ENCODE data around the gene NAT10.
"Not testable (repeated sequence)": the region's sequence is repeated elsewhere in the genome, so short reads cannot be mapped to it uniquely, and the experiment has no call there.

The NAT10 gene

DNA sequence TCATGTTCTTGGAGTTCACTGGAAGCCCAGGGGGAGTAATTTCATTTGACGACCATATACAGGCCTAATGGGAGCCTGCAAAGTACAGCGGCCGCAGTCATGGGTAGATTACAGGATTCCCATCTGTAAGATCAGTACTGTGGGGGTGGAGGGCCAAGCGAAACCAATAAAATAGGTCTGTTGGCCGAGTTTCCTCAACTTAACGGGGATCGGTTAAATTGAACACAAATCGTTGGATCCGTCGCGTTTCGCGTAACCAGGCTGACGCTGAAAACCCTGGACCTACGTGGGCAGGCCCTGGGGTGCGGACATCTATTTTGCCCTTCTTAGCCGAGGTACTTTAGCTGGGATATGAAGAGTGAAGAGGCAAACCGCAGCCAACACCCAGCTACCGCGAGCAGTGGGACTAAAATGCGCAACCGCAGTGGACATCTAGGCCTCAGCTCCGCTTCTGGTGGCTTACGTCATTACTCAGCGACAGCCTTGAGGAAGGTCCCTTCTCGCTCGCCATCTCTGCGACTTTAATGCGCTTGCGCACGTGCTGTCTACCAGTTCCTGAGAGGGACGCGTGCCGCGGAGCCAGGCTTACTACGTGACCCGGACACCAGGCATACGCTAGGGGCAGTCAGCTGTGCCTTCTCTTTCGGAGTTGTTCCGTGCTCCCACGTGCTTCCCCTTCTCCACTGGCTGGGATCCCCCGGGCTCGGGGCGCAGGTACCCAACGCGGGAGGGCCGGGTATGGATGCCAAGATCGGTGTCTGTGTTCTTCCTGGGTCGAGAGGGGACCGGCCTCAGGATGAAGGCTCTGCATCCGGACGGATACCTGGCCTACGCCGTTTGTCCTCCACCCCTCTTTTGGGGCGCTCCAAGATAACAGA, at the start of gene NAT10:
Gene NAT10, plus strand, starts transcription at position 551 of the 878 bp plus-strand sequence. CDS start 2,597 bp downstream, outside the sequence.
- DNase-seq, result peak; percentile 99

DNA sequence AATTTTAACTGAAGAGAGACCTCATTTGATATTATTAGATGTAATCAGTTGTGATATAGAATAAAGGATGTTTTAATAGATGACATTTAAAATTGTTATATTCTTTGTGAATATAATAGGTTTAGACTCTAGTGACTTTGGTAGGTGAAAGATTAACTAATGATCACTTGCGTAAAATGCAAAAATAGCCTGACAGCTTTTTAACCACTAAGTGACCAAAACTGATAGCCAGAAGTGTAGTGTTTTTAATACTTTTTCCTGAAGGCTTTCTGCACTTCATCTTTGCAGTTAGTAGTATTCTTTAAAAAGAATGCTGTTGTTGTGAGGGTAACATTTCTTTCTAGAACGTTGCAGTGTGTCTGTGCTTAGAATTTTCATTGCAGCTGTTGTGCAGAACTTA, 48.8 kb upstream of the NAT10 start:
- no peak for DNase-seq

DNA sequence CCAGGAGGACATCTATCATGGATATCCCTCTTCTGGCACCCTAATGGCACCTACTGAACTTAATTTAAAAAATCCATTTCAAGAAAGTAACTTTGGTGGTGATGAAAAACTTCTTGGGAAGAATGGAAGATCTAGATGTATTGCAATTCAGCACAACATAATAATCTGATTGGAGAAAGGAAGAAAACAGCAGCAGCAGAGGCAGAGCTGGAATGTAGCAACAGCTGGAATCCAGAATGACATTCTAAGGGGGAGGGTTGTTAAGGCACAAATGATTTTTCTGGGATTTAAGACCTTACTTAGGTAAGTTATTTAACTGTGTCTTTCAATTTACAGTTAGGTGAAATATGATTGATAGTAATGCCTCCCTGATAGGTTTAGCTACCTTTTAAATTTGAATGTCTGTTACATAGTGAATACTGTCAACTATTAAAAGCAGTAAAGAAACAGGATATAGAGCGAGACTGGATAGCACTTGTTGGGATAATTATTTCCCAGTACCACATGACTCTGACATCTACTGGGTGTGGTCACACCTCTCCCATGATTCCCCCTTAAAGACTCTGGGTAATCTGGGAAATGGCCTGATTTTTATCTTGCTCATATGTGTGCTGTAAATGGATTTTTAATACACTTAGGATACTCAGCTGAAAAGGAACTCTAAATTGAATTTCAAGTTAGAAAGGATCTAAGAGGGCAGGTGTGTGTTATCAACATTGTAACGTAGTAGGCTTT, 42.2 kb upstream of the NAT10 start:
- no peak for DNase-seq

DNA sequence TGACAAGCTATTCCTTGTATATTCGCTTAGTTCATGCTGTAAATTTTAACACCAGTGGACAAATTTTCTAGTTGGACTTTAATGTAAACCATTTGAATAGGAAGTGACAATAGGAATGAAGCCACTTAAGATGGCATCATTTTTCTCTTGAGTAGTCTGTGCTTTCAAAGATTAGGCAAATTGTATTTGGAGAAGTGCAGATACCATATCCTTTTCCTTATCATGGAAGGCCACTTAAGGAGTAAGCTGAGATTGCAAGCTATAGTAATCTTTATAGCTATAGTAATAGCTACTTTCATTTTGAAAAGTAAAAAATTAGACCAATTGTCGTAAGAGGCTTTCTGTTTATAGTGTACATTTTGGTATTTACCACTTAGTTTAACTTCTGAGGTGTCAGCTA, 41.1 kb upstream of the NAT10 start:
- no peak for DNase-seq

DNA sequence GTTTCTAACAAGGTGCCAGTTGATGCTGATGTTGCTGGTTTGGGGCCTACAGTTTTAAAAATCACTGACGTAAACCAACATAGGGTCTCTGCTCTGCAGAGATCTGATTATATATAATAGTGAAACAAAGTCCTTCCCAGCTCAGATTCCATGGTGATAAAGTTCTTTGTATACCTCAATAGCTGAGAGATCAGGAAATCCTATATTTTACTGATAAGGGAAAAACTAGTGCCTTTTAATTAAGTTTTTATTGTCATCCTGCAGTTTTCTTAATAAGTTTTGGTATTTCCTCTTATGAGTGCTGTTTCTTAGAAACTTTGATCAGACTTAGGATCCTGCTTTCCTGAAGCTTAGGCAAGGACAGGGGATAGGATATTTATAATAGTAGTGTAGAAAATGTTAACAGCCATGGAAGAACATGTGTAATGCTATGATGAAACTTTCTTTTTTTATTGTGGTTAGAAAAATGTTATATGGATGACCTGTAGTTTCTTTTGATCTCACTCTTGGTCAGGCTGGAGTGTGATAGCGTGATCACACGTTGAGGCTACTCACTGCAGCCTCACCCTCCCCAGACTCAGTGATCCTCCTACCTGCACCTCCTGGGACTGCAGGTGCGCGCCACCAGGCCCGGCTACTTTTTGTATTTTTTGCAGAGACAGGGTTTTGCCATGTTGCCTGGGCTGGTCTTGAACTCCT, 39.8 kb upstream of the NAT10 start:
- DNase-seq, result no peak

DNA sequence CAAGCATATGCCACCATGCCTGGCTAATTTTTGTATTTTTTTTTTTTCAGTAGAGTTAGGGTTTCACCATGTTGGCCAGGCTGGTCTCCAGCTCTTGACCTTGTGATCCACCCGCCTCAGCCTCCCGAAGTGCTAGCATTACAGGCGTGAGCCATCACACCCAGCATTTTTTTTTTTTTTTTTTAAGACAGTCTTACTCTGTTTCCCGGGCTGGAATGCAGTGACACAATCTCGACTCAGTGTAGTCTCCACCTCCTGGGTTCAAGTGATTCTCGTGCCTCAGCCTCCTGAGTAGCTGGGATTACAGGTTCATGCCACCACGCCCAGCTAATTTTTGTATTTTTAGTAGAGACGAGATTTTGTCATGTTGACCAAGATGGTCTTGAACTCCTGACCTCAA, 38.7 kb upstream of the NAT10 start:
- DNase-seq, result not testable (repeated sequence)

DNA sequence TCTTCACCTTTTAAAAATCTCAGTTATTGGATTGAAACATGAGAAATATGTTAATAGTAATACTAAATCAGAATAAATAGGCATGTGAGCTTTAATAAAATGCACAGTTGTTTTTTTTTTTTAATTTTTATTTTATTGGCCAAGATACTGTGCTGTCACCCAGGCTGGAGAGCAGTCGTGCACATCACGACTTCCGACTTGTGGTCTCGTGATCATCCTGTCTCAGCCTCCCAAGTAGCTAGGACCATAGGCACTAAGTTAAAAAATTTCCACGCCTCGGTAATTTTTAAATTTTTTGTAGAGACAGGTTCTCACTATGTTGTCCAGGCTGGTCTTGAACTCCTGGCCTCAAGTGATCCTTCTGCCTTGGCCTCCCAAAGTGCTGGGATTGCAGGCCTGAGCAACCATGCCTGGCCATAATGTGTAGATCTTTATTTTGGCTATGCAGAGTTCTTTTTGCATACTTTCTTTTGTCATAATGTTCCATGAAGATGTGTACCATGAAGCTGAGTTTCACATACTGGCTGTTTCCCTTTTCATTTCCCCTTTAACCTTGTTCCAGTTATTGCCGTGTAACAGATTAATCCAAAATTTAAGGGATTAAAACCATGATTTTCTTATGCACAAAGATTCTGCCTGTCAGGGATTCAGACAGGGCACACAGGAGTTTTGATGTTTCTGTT, 37.9 kb upstream of the NAT10 start:
- no peak for DNase-seq

DNA sequence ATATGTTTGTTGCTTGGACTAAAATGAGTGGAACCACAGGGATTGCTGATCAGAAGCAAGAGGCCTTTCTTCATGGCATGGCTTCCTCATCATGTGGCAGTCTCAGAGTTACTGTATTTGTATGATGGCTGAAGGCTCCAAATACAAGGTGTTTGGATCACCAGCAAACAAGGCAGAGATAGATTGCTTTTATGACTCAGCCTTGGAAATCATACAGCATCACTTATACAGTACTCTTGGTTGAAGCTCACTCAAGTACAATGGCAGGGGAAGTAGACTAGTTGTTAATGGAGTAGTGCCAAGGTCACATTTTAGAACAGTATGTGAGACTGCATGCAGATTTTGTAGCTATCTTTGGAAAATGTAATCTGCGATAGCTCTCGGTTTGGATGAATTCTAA, 37.3 kb upstream of the NAT10 start:
- DNase-seq, result no peak

DNA sequence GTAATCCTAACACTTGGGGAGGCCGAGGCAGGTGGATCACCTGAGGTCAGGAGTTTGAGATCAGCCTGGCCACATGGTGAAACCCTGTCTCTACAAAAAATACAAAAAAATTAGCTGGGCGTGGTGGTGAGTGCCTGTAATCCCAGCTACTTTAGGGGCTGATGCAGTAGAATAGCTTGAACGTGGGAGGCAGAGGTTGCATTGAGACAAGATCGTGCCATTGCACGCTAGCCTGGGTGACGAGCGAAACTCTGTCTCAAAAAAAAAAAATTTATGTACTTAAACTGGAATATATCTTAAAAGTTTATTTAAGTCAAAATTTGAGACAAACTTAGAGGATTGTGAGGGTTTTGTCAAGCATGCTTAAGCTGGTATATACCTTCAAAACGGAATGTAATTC, 34.1 kb upstream of the NAT10 start:
- not testable (repeated sequence) for DNase-seq

DNA sequence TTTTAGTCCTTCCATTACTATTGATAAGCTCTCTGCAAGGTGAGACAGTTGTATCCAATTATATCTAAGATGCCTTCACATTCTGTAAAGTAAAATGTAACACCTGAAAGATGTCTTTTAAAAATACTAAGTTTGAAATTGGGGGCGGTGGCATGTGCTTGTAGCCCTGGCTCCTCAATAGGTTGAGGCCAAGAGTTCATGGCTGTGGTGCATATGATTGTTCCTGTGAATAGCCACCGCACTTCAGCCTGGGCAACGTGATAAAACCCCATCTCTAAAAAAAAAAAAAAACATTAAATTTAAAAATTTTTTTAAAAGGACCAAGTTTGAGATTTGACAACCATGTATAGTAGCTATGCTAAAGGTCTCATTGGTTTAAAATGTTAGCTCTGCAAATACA, 33.4 kb upstream of the NAT10 start:
- DNase-seq, result no peak

DNA sequence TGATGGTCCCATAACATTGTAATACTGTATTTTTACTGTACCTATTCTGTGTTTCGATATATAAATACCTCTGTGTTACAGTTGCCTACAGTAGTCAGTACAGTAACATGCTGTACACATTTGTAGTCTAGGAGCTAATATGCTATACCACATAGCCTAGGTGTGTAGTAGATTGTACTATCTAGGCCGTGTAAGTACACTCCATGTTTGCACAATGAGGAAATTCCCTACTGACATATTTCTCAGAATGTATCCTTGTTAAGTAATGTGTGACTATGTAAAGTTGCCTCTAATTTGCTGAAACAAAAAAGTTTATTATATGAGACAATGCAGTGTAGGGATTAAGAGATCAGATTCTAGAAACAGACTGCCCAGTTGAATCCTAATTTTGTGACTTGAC, 32.6 kb upstream of the NAT10 start:
- DNase-seq, result no peak

DNA sequence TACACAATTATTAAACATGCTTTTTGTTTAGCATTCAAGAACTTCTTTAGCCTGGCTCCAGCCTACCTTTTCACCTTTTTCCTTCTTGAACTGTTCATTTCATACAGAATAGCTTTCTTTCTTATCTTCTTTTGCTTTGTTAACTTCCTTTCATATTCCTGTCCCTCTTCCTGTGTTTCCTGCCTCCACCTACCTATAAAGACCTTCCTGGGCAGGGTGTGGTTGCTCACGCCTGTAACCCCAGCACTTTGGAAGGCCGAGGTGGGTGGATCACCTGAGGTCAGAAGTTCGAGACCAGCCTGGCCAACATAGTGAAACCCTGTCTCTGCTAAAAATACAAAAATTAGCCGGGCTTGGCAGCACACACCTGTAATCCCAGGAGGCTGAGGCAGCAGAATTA, 31.0 kb upstream of the NAT10 start:
- DNase-seq, result no peak

DNA sequence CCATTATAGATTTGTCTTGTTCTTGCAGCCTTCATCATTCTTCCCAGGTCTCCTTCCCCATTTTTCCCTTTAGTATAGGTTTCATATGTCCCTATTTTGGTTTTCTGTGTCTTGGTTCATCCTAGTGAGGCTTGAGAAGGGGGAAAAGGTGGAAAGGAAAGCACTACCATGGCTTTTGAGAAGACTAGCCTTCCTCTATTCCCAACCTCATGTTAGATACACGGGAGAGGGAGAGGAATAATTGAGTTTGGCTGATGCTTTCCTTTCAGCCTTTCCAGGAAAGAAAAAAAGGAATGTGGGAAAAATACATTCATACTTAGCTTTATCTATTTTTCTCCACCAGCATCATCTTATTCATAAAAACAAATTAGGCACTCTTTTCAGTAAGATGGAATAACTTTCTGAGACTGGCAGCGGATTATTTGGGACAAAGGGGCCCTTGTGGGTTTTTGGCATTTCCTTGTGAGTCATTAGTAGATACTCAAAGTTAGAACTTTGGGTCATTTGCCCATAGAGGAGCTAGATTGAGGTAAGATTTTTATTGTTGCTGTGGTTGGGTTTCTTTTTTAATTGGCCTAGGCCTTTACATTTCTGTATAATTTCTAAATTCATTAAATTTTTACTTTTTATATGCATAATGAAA, 30.1 kb upstream of the NAT10 start:
- DNase-seq, result no peak

DNA sequence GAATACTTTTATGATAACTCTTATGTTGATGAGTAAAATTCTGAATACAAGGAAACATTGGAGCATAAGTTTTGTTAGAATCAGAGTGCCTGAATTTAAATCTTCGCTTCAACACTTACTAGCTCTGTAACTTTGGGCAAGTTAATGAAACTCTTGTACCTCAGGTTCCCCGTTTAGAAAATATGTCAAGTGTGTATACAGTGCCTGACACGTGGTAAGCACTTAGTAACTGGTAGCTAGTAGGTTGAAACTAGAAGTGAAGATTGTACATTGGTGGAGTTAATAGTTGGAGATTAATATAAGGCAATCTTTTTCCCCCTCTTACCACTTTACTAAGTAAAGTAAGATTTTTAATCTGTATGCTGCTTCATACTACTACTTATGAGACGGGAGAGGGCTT, 24.8 kb upstream of the NAT10 start:
- no peak for DNase-seq

DNA sequence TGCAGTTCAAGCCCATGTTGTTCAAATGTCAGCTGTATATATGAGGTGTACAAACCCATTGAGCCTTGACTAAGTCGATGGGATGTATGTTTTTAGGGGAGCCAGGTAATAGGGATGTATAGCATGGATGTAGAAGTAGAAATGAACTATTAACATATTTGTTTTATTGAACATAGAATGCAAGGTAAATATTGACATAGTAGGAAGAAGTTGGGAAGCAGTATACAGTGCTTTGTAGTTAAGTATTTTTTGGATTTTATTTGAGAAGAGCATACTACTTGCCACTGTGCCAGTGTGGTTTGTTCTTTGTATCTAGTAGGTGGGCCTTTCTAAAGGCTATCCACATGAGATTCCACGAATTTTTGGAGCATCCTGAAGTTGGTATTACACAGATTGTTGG, 20.8 kb upstream of the NAT10 start:
- no peak for DNase-seq

DNA sequence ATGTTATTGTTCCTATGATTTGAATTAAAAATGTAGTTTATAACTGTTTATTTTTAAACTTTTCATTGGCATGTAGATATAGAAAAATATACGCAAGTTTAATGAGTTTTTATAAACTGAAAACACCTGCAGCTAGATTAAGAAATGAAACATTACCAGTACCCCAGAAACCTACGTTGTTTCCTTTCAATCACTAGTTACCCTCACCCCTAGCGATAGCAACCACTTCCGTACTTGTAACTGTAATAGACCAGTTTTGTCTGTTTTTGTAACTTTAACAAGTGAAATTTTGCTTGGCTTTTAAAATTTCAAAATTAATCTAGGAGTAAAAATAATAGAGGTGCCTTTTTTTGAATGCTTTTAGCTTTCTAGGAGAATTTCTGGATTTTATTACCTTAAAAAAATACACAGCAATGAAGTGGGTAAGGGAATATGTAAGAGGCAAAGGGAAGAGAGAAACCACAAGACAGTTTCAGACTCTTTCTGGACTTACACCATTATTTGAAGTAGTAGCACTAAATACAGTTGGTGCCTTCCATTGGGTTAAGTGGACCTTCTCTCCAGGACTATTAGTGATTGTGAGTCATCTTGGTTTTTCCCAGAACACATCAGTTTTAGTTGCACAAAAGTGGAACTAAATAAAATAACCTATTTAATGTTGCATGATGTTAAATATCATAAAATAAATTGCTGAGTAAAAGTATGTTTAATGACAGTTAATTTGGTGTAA, 18.7 kb upstream of the NAT10 start:
- no peak for DNase-seq

DNA sequence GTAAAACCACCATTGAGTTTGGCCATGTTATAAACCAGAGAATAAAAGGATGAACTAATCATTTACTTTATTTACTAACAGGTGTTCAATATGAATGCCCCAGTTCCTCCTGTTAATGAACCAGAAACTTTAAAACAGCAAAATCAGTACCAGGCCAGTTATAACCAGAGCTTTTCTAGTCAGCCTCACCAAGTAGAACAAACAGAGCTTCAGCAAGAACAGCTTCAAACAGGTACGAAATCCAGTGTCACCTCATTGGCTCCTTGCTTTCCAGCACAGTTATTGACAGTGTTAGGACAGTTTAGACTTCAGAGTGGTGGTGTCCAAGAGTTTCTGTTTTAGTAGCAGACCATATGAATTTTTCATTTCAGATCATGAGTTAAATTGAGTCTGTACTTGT, 13.6 kb upstream of the NAT10 start:
- DNase-seq, result no peak

DNA sequence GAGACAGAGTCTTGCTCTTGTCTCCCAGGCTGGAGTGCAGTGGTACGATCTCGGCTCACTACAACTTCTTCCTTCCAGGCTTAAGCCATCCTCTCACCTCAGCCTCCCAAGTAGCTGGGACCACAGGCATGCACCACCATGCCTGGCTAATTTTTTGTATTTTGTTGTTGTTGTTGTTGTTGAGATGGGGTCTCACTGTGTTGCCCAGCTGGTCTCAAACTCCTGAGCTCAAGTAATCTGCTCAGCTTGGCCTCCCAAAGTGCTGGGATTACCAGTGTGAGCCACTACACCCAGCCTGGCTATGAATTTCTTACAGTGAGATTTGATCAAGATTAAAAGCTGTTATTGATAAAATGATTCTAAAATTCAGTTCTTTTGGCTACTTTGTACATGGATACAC, 10.5 kb upstream of the NAT10 start:
- DNase-seq, result not testable (repeated sequence)

DNA sequence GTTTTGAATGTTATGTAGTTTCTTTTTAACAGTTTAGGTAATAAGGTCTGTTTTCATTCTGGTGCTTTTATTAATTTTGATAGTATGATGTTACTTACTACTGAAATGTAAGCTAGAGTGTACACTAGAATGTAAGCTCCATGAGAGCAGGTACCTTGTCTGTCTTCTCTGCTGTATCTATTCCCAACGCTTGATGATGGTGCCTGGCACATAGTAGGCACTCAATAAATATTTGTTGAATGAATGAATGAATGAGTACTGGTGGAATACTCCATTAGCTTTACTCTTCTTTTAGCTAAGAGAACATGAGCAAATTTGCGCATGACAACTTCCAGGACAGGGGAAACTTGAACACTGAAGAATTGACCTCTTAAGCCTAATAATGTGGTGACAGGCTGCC, 6.6 kb upstream of the NAT10 start:
- no peak for DNase-seq

DNA sequence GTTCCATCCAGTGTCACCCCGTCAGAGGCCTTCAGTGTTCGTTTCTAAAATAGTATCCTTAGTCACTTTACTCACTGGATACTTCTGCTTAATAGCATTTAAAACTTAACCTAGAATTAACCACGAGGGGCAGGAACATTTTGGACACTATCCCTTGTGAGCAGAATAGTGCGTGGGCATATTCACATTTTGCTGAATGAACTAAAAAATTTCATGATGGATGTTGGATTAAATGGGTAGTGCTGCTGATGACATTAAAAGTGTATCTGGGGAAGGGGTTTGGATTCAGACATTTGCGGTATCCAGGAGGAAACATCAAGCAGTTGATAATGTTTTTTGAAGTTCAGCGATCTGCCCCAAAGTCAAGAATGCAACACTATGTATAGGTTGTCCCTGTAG, 750 bp upstream of the NAT10 start:
- DNase-seq, result no peak

DNA sequence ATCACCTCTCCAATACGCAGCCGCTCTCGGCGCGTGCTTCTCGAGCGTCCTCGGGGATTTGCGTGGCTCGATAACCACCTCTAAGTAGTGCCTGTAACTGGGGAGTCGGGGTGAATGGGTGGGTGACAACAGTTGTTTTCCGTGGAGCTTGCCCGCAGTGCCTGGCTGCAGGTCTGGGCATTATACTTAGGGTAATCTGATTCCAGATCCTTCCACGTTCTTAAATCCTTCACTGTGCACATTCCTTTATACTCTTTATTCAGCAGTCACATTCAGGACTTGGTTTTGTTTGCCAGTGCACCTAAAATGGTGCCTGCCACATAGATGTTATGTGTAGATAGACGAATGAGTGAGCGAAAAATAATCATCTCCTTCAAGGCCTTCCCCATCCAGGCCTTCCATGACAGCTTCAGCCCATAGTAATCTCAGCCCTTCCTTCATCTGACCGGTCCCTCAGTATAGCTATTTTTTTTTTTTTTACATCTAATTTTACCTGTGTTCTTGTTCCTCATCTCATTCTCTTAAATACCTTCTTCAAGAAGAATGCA, 602 bp downstream of the NAT10 start:
- no peak for DNase-seq

Measured in activated CD8-positive, alpha-beta memory T cell treated with anti-CD3 and anti-CD28 coated beads, Interleukin-2, amount 50 U/mL, for 48 hours (primary cell).